SK-N-SH treated with all-trans-retinoic acid at 6 μM for 48 hours (cell line): ENCODE data around the gene RNF208.

Experiments used
- ATAC-seq: fragments of 200-7000 bp; cut with Tn5 transposase; 3 replicates; pipeline ENCODE4 v1.9.1; 2020; ENCODE audit warnings: mild to moderate bottlenecking, moderate library complexity
- ARNTL ChIP-seq: fragments of 450-650 bp; formaldehyde crosslinking; IDR thresholded peaks from 2 replicates; pipeline ENCODE4 v1.5.0; 2020; ENCODE audit warnings: low read depth, mild to moderate bottlenecking, moderate library complexity, borderline replicate concordance
- BACH2 ChIP-seq: fragments of 250-450 bp; sonication (Bioruptor Pico); IDR thresholded peaks from 2 replicates; pipeline ENCODE4 v1.9.0; 2021; ENCODE audit warnings: mild to moderate bottlenecking, borderline replicate concordance
- CSDC2 ChIP-seq: fragments of 250-450 bp; sonication (Bioruptor Pico); IDR thresholded peaks from 2 replicates; pipeline ENCODE4 v1.5.0; 2020; ENCODE audit warnings: mild to moderate bottlenecking, moderate library complexity
- ESRRG ChIP-seq: fragments of 250-450 bp; sonication (Bioruptor Pico); IDR thresholded peaks from 2 replicates; pipeline ENCODE4 v1.6.1; 2021; ENCODE audit warnings: mild to moderate bottlenecking
- GLIS3 ChIP-seq: fragments of 250-450 bp; sonication (Bioruptor Pico); IDR thresholded peaks from 2 replicates; pipeline ENCODE4 v1.5.0; 2020; ENCODE audit warnings: mild to moderate bottlenecking, moderate library complexity
- ISL1 ChIP-seq: fragments of 250-450 bp; sonication (Bioruptor Pico); IDR thresholded peaks from 2 replicates; pipeline ENCODE4 v2.1.2; 2022; ENCODE audit warnings: mild to moderate bottlenecking, moderate library complexity
- OSR1 ChIP-seq: fragments of 250-450 bp; sonication (Bioruptor Pico); IDR thresholded peaks from 2 replicates; pipeline ENCODE4 v1.8.0; 2022; ENCODE audit warnings: moderate library complexity, mild to moderate bottlenecking, inconsistent platforms
- POU6F1 ChIP-seq: fragments of 250-450 bp; sonication (Bioruptor Pico); IDR thresholded peaks from 2 replicates; pipeline ENCODE4 v1.8.0; 2021; ENCODE audit warnings: low read depth, mild to moderate bottlenecking, moderate library complexity, borderline replicate concordance
- PPARA ChIP-seq: fragments of 250-450 bp; sonication (Bioruptor Pico); IDR thresholded peaks from 2 replicates; pipeline ENCODE4 v1.5.0; 2020; ENCODE audit warnings: mild to moderate bottlenecking, borderline replicate concordance
- RARB ChIP-seq: fragments of 250-450 bp; sonication (Bioruptor Pico); IDR thresholded peaks from 2 replicates; pipeline ENCODE4 v1.8.0; 2021; ENCODE audit warnings: mild to moderate bottlenecking, moderate library complexity
- TCF4 ChIP-seq: fragments of 250-450 bp; sonication (Bioruptor Pico); IDR thresholded peaks from 2 replicates; pipeline ENCODE4 v1.8.0; 2021; ENCODE audit warnings: mild to moderate bottlenecking, moderate library complexity, borderline replicate concordance
- ZC3H10 ChIP-seq: fragments of 250-450 bp; sonication (Bioruptor Pico); IDR thresholded peaks from 2 replicates; pipeline ENCODE4 v1.5.1; 2021; ENCODE audit warnings: mild to moderate bottlenecking, moderate library complexity
- ZFP3 ChIP-seq: fragments of 250-450 bp; sonication (Bioruptor Pico); IDR thresholded peaks from 2 replicates; pipeline ENCODE4 v1.5.0; 2020; ENCODE audit warnings: mild to moderate bottlenecking, moderate library complexity
- ZFP30 ChIP-seq: fragments of 450-650 bp; formaldehyde crosslinking; IDR thresholded peaks from 2 replicates; pipeline ENCODE4 v1.5.0; 2022; ENCODE audit warnings: mild to moderate bottlenecking, moderate library complexity
- ZNF70 ChIP-seq: fragments of 450-650 bp; formaldehyde crosslinking; IDR thresholded peaks from 2 replicates; pipeline ENCODE4 v1.5.0; 2020; ENCODE audit warnings: mild to moderate bottlenecking, moderate library complexity
- ZNF8 ChIP-seq: fragments of 450-650 bp; formaldehyde crosslinking; IDR thresholded peaks from 2 replicates; pipeline ENCODE4 v1.5.0; 2020; ENCODE audit warnings: mild to moderate bottlenecking, moderate library complexity
- TF ChIP-seq, protein P1 (sequence below): fragments of 250-450 bp; sonication (Bioruptor Pico); IDR thresholded peaks from 2 replicates; pipeline ENCODE4 v1.5.1; 2020; ENCODE audit warnings: low read depth, mild to moderate bottlenecking, moderate library complexity
- TF ChIP-seq, protein P2 (sequence below): fragments of 250-450 bp; sonication (Bioruptor Pico); IDR thresholded peaks from 2 replicates; pipeline ENCODE4 v1.8.0; 2020; ENCODE audit warnings: mild to moderate bottlenecking, moderate library complexity, borderline replicate concordance
- TF ChIP-seq, protein P3 (sequence below): fragments of 250-450 bp; sonication (Bioruptor Pico); IDR thresholded peaks from 2 replicates; pipeline ENCODE4 v1.5.0; 2020; ENCODE audit warnings: mild to moderate bottlenecking, moderate library complexity
- TF ChIP-seq, protein P4 (sequence below): fragments of 250-450 bp; sonication (Bioruptor Pico); IDR thresholded peaks from 2 replicates; pipeline ENCODE4 v1.5.1; 2021; ENCODE audit warnings: mild to moderate bottlenecking, moderate library complexity

Gene RNF208

DNA sequence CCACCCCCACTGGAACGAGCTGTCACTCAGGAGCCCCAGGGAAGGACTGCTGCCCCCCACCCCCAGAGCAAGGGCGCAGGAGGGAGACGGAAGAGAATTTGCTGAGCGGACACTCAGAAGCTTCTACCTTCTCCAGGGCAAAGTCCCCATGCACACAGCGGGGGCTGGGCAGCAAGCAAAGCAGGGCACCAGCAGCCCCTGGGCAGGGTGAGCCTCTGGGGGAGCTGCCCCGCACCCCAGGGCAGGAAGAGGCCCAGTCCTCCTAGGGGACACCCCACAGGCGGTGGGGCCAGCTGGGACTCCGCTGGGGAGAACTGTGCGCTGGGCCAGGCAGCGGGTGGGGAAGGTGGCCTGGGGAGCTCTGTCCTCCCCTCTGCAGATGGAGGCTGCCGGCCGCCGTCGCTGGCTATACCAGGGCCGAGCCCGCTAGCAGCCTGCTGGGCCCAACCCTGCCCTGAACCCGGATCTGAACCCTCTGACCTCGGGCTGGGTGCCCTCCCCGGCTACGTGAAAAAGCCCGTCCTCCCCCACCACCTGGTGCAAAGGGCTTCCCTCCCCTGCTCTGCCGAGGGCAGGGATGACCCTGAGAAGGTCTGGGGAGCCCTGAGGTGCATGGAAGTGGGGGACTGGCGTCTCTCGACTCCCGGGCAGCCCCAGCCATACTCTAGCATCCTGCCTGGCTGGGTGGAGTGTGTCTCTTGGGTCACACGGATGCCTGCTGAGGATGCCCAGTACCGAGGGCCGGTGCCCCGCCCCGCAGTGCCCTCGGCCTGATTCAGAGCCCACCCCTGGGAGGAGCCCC is 8.1 kb upstream of the RNF208 start:
- TF ChIP-seq ZFP30 (CRISPR knock-in tag), result no peak
- TF ChIP-seq, protein P1, sequence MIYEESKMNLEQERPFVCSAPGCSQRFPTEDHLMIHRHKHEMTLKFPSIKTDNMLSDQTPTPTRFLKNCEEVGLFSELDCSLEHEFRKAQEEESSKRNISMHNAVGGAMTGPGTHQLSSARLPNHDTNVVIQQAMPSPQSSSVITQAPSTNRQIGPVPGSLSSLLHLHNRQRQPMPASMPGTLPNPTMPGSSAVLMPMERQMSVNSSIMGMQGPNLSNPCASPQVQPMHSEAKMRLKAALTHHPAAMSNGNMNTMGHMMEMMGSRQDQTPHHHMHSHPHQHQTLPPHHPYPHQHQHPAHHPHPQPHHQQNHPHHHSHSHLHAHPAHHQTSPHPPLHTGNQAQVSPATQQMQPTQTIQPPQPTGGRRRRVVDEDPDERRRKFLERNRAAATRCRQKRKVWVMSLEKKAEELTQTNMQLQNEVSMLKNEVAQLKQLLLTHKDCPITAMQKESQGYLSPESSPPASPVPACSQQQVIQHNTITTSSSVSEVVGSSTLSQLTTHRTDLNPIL, result no peak
- no peak for TF ChIP-seq ISL1 (CRISPR knock-in tag)
- no peak for TF ChIP-seq ZNF70 (CRISPR knock-in tag)
- TF ChIP-seq OSR1 (CRISPR knock-in tag), result no peak
- no peak for TF ChIP-seq ZC3H10 (CRISPR knock-in tag)
- TF ChIP-seq PPARA, result no peak
- TF ChIP-seq, protein P2, sequence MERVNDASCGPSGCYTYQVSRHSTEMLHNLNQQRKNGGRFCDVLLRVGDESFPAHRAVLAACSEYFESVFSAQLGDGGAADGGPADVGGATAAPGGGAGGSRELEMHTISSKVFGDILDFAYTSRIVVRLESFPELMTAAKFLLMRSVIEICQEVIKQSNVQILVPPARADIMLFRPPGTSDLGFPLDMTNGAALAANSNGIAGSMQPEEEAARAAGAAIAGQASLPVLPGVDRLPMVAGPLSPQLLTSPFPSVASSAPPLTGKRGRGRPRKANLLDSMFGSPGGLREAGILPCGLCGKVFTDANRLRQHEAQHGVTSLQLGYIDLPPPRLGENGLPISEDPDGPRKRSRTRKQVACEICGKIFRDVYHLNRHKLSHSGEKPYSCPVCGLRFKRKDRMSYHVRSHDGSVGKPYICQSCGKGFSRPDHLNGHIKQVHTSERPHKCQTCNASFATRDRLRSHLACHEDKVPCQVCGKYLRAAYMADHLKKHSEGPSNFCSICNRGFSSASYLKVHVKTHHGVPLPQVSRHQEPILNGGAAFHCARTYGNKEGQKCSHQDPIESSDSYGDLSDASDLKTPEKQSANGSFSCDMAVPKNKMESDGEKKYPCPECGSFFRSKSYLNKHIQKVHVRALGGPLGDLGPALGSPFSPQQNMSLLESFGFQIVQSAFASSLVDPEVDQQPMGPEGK (CRISPR knock-in tag), result no peak
- no peak for ATAC-seq

GRCh38 chr9:137228968-137229896 is 7.2 kb upstream of the RNF208 start:
- ATAC-seq, result no peak
- TF ChIP-seq ZNF70 (CRISPR knock-in tag) (no peak), GLIS3 (CRISPR knock-in tag) (no peak), OSR1 (CRISPR knock-in tag) (no peak), CSDC2 (CRISPR knock-in tag) (no peak), BACH2 (CRISPR knock-in tag) (no peak), ARNTL (CRISPR knock-in tag) (no peak), TCF4 (CRISPR knock-in tag) (no peak), ZFP30 (CRISPR knock-in tag) (no peak), RARB (CRISPR knock-in tag) (no peak), ESRRG (no peak), POU6F1 (CRISPR knock-in tag) (no peak), ZFP3 (CRISPR knock-in tag) (no peak), PPARA (no peak), ZNF8 (CRISPR knock-in tag) (no peak), ZC3H10 (CRISPR knock-in tag) (no peak)
- TF ChIP-seq, protein P2 (CRISPR knock-in tag), result no peak
- TF ChIP-seq, protein P3, sequence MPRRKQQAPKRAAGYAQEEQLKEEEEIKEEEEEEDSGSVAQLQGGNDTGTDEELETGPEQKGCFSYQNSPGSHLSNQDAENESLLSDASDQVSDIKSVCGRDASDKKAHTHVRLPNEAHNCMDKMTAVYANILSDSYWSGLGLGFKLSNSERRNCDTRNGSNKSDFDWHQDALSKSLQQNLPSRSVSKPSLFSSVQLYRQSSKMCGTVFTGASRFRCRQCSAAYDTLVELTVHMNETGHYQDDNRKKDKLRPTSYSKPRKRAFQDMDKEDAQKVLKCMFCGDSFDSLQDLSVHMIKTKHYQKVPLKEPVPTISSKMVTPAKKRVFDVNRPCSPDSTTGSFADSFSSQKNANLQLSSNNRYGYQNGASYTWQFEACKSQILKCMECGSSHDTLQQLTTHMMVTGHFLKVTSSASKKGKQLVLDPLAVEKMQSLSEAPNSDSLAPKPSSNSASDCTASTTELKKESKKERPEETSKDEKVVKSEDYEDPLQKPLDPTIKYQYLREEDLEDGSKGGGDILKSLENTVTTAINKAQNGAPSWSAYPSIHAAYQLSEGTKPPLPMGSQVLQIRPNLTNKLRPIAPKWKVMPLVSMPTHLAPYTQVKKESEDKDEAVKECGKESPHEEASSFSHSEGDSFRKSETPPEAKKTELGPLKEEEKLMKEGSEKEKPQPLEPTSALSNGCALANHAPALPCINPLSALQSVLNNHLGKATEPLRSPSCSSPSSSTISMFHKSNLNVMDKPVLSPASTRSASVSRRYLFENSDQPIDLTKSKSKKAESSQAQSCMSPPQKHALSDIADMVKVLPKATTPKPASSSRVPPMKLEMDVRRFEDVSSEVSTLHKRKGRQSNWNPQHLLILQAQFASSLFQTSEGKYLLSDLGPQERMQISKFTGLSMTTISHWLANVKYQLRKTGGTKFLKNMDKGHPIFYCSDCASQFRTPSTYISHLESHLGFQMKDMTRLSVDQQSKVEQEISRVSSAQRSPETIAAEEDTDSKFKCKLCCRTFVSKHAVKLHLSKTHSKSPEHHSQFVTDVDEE (CRISPR knock-in tag), result no peak
- TF ChIP-seq, protein P4, sequence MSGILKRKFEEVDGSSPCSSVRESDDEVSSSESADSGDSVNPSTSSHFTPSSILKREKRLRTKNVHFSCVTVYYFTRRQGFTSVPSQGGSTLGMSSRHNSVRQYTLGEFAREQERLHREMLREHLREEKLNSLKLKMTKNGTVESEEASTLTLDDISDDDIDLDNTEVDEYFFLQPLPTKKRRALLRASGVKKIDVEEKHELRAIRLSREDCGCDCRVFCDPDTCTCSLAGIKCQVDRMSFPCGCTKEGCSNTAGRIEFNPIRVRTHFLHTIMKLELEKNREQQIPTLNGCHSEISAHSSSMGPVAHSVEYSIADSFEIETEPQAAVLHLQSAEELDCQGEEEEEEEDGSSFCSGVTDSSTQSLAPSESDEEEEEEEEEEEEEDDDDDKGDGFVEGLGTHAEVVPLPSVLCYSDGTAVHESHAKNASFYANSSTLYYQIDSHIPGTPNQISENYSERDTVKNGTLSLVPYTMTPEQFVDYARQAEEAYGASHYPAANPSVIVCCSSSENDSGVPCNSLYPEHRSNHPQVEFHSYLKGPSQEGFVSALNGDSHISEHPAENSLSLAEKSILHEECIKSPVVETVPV, result no peak
- TF ChIP-seq, all 23 proteins: peak for 0
